ENCODE data around the gene GRIK4.

DNA sequence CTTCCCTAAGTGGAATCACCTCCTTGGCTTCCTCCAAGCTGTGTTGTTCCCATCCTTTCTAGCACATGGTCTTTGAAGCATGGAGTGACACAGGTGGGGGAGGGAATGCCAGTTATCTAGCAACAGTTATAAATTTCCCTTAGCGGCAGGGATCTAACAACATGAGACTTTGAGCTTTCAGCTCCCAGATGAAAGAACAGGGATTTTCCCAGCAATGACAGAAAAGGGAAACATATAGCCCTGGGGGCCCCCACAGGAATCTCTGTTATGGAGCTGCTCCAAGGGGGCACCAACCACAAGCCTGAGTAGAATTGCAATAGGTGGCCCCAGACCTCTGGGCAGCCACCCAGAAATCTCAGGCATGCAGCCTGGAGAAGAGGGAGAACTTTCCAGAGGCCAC, 163.0 kb downstream of the GRIK4 start:
- TF ChIP-seq, protein P1, sequence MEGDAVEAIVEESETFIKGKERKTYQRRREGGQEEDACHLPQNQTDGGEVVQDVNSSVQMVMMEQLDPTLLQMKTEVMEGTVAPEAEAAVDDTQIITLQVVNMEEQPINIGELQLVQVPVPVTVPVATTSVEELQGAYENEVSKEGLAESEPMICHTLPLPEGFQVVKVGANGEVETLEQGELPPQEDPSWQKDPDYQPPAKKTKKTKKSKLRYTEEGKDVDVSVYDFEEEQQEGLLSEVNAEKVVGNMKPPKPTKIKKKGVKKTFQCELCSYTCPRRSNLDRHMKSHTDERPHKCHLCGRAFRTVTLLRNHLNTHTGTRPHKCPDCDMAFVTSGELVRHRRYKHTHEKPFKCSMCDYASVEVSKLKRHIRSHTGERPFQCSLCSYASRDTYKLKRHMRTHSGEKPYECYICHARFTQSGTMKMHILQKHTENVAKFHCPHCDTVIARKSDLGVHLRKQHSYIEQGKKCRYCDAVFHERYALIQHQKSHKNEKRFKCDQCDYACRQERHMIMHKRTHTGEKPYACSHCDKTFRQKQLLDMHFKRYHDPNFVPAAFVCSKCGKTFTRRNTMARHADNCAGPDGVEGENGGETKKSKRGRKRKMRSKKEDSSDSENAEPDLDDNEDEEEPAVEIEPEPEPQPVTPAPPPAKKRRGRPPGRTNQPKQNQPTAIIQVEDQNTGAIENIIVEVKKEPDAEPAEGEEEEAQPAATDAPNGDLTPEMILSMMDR (IDR thresholded peaks at IDR 0.05; ENCODE audit: low read depth, low read length, poor library complexity, severe bottlenecking), result no peak
- TF ChIP-seq EZH2phosphoT487 (IDR thresholded peaks at IDR 0.05; ENCODE audit: borderline replicate concordance, low read length), result no peak

Measured in DOHH2 (cell line).